ENCODE data around the gene TLK1. TPM values are rescaled to one million over a fixed set of nuclear protein-coding genes. Genes with fewer than 3 reads are reported as not detected.
"Not testable (repeated sequence)": the region's sequence is repeated elsewhere in the genome, so short reads cannot be mapped to it uniquely, and the experiment has no call there.

TLK1 gene
- polyA plus RNA-seq, 4 donors, result 40.0 to 65.2 (median 51.4) TPM

DNA sequence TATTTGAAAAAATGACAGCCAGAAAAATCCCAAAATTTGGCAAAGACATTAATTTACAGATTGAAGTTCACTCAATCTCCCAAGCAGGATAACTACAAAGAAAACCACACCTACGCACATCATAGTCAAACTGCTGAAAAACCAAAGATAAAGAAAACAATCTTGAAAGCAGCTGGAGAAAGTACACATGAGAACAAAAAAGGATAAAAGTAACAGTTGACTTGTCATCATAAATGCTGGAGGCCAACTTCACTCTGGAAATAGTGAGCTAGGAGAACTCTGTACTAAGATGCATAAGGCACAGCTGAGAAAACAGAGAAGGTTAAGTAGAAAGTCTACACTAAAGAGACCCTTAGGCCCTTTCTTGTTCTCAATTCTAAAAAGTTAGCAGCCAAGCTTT lies 73.1 kb downstream of the TLK1 start:
- no peak for DNase-seq (ENCODE audit: low read depth in 4 of 4, low spot score in 3 of 4)

DNA sequence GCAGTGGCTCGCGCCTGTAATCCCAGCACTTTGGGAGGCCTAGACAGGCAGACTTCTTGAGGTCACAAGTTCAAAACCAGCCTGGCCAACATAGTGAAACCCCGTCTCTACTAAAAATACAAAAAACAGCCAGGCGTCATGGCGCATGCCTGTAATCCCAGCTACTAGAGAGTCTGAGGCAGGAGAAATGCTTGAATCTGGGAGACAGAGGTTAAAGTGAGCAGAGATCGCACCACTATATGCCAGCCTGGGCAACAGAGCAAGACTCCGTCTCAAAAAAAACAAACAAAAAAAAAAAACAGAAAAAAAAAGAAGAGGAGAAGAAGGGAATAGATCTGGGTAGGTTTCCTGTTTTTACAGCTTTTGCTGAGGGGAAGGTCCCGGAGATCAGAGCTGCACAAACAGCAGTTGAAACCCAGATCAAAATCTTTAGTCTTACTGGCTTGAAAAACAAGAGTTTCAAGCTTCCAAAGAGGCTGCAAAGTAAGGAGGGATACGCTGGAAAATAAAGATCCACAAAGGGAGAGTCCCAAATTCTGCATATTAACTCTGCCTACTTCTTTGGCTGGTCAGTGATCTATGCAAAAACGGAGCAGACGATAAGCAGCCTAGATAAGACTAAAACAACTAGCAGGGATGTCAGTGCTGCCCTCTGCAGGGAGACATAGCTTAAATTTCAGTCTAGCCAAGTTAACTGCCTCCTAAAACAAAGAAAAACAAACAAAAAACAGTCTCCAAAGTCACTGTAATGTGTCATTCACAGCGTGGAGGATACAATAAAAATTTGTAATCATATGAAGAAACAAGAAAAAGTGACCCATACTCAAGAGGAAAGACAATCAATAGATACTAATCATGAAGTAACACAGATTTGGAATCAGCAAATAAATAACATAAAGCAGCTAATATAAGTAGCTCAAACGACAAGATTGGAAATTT lies 74.1 kb downstream of the TLK1 start:
- DNase-seq (ENCODE audit: low read depth in 4 of 4, low spot score in 3 of 4), result peak; percentile 14 to 35 (median 30)

- no peak for DNase-seq (ENCODE audit: low read depth in 4 of 4, low spot score in 3 of 4)
Observed at GRCh38 chr2:171084128-171084527, 76.6 kb downstream of the TLK1 start.

DNA sequence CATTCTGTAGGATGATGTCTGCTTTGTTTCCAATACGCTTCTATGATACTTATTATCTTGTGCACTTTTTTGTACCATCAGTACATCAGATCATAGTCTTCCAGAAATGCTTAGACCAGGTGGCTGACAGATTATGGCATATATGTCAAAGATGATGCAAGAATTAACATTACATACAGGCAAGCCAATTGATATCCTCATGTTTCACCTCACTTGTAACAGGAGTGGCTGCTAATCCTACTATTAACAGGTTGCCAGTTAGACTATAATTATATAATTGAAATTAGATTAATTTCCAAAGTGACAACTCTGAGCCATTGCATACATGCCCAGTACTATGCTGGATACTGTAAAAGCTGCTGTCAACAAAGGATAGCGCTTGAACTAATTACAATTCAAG lies 77.2 kb downstream of the TLK1 start:
- no peak for DNase-seq (ENCODE audit: low read depth in 4 of 4, low spot score in 3 of 4)

GRCh38 chr2:171081649-171082111 lies 79.0 kb downstream of the TLK1 start:
- DNase-seq (ENCODE audit: low read depth in 4 of 4, low spot score in 3 of 4), result no peak

- DNase-seq (ENCODE audit: low read depth in 4 of 4, low spot score in 3 of 4), result no peak
Observed at GRCh38 chr2:171080607-171081006, 80.1 kb downstream of the TLK1 start.

- not testable (repeated sequence) for DNase-seq (ENCODE audit: low read depth in 4 of 4, low spot score in 3 of 4)
Observed at GRCh38 chr2:171076422-171076821, 84.3 kb downstream of the TLK1 start.

GRCh38 chr2:171072164-171072563 lies 88.5 kb downstream of the TLK1 start:
- no peak for DNase-seq (ENCODE audit: low read depth in 4 of 4, low spot score in 3 of 4)

- no peak for DNase-seq (ENCODE audit: low read depth in 4 of 4, low spot score in 3 of 4)
Observed at GRCh38 chr2:171069286-171069956, 91.3 kb downstream of the TLK1 start.

GRCh38 chr2:171066110-171066509 lies 94.6 kb downstream of the TLK1 start:
- no peak for DNase-seq (ENCODE audit: low read depth in 4 of 4, low spot score in 3 of 4)

DNA sequence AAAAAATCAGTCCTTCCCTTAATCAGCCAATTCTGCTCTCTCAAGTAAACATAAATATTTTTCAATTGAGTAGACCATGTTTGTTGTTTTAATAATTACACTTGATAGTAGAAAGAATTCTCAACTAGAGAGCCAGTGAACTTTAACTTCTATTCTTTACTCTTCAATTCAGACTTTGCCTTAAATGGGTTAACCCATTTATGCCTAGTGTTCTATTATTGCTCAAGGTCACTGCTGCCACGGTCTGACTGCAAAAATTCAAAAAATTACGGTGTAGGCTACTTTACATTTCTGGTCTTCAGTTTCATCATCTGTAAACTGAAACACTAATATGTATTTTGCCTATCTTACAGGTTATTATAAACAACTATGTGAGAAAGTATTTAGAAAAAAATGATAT lies 103.1 kb downstream of the TLK1 start:
- no peak for DNase-seq (ENCODE audit: low read depth in 4 of 4, low spot score in 3 of 4)

GRCh38 chr2:171056307-171056706 lies 104.4 kb downstream of the TLK1 start:
- no peak for DNase-seq (ENCODE audit: low read depth in 4 of 4, low spot score in 3 of 4)

GRCh38 chr2:171049691-171050090 lies 111.0 kb downstream of the TLK1 start:
- no peak for DNase-seq (ENCODE audit: low read depth in 4 of 4, low spot score in 3 of 4)

DNA sequence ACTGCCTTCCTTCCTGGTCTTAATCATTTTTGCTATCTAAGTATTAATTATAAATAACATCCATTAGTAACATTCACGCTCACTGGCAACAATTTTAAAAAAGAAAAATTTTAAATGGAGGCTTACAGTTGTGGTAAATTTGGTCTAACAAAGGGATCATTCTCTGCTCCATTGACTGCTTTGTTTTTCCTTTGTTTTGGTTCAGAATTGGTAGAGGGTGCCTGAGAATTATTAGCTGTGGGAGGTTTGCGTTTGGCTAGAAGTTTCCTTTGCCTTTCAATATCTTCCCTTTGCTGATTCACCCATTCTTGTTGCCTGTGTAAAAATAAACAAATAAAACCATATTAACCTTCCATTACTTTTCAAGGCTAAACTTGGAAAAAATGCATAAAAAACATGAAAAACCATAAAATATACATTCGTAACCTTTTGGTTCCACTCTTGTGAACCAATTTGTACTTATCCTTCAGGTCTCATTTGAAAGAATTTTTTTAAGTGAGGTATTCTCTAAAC lies 114.6 kb downstream of the TLK1 start:
- DNase-seq (ENCODE audit: low read depth in 4 of 4, low spot score in 3 of 4), result no peak

GRCh38 chr2:171044416-171044815 lies 116.3 kb downstream of the TLK1 start:
- no peak for DNase-seq (ENCODE audit: low read depth in 4 of 4, low spot score in 3 of 4)

DNA sequence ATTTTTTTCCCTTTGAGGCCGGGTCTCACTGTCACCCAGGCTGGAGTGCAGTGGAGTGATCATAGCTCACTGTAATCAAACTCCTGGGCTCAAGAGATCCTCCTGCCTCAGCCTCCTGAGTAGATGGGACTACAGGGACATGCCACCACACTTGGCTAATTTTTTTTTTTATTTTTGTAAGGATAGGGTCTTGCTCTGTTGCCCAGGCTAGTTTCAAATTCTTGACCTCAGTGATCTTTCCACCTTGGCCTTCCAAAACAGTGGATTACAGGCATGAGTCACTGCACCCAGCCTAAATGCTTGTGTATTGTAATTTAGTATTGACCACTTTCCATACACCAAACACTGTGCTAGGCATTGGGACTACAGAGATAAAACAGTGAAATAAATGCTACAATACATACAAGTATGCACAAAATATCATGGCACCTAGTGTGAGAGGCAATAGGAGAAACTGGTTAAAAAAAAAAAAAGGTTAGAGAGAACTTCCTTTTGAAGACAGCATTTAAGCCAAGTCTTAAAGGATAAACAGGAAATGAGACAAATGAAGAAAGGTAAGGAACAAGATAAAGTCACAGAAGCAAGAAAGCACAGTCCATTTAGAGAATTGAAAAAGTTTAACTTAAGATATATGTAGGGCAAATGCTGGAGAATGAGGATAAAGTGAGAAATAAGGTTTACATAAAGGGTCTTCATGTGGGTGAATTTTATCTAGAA lies 118.3 kb downstream of the TLK1 start:
- no peak for DNase-seq (ENCODE audit: low read depth in 4 of 4, low spot score in 3 of 4)

- no peak for DNase-seq (ENCODE audit: low read depth in 4 of 4, low spot score in 3 of 4)
Observed at GRCh38 chr2:171036532-171036931, 124.2 kb downstream of the TLK1 start.

DNA sequence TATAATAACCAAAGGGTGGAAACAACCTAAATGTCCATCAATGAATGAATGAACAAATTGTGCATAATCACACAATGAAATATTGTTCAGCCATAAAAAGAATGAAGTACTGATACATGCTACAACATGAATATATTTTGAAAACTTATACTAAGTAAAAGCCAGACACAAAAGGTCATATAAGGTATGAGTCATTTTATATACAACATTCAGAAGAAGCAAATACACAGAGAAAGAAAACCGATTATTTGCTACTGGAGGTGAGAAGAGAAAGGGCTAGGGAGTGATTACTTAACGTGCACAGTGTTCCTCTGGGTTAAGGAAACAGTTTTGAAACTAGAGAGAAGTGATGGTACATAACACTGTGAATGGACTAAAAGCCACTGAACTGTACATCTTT lies 126.4 kb downstream of the TLK1 start:
- no peak for DNase-seq (ENCODE audit: low read depth in 4 of 4, low spot score in 3 of 4)

- DNase-seq (ENCODE audit: low read depth in 4 of 4, low spot score in 3 of 4), result no peak
Observed at GRCh38 chr2:171025214-171025613, 135.5 kb downstream of the TLK1 start.

DNA sequence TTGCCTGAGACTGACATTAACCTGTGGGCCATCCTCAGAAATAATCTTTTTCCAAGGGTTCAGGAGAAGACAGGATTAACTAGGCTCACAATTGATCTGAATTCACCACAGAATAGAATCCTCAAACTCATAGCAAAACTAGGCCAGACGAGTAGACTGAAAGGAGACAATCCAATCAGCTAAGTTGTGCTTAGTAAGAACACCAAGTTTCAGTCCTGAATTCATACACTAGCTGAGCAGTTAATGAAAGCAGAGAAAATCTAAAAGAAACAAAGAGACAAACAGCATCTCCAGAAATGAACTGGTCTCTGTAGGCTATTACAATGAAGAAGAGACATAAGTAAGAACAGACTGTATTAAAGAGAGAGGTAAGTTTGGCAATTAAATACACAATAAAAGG lies 142.2 kb downstream of the TLK1 start:
- no peak for DNase-seq (ENCODE audit: low read depth in 4 of 4, low spot score in 3 of 4)

DNA sequence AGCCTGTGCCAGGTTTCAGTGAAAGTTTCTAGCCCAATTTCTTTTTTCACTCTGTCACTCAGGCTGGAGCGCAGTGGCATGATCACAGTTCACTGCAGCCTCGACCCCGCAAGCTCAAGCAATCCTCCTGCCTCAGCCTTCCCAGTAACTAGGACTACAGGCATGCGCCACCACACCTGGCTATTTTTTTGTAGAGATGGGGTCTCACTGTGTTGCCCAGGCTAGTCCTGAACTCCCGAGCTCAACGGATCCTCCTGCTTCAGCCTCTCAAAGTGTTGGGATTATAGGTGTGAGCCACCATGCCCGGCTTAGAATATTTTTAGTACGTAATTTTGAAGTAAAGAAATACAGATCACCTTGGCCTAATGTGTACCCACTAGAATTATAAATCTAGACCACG lies 144.6 kb downstream of the TLK1 start:
- no peak for DNase-seq (ENCODE audit: low read depth in 4 of 4, low spot score in 3 of 4)
